Liver (tissue), 9 donors: Measurements from ENCODE around the gene DERL3. TPM values are rescaled to one million over a fixed set of nuclear protein-coding genes. Genes with fewer than 3 reads are reported as not detected.

ENCODE experiments used
- DNase-seq: peaks from one replicate; pipeline ENCODE4 v3.0.0-alpha.2; 2017; ENCODE audit warnings: low spot score
- H3K27ac ChIP-seq, 2 donors: one replicate each; pipeline ENCODE4 v1.7.0; 2013; ENCODE audit warnings: inconsistent platforms in 2 of 2, low read length in 2 of 2, control low read depth in 1 of 2, low read depth in 1 of 2, mild to moderate bottlenecking in 1 of 2
- H3K27me3 ChIP-seq, 4 donors: one replicate each; pipeline versions ENCODE4 v1.6.1 to v1.7.0; 2013; ENCODE audit warnings: low read length in 3 of 4, inconsistent platforms in 1 of 4, mild to moderate bottlenecking in 1 of 4, moderate library complexity in 1 of 4; ENCODE audit not compliant: control insufficient read depth in 4 of 4, insufficient read depth in 4 of 4
- H3K36me3 ChIP-seq, 4 donors: one replicate each; pipeline versions ENCODE4 v1.6.1 to v1.7.0; 2013; ENCODE audit warnings: low read length in 3 of 4, mild to moderate bottlenecking in 3 of 4, low read depth in 1 of 4, moderate library complexity in 1 of 4; ENCODE audit not compliant: control insufficient read depth in 4 of 4, insufficient read depth in 3 of 4
- H3K4me1 ChIP-seq, 4 donors: one replicate each; pipeline versions ENCODE4 v1.6.1 to v1.7.0; 2013; ENCODE audit warnings: low read length in 3 of 4, mild to moderate bottlenecking in 3 of 4, moderate library complexity in 1 of 4; ENCODE audit not compliant: control insufficient read depth in 4 of 4, insufficient read depth in 4 of 4
- H3K4me3 ChIP-seq, 3 donors: one replicate each; pipeline versions ENCODE4 v1.6.1 to v1.7.0; 2013; ENCODE audit warnings: low read length in 3 of 3, control low read depth in 1 of 3, low read depth in 1 of 3, mild to moderate bottlenecking in 1 of 3
- H3K9ac ChIP-seq, 2 donors: one replicate each; pipeline ENCODE4 v1.7.0; 2013; ENCODE audit warnings: low read length in 2 of 2, mild to moderate bottlenecking in 2 of 2, moderate library complexity in 2 of 2, control low read depth in 1 of 2, low read depth in 1 of 2
- H3K9me3 ChIP-seq, 4 donors: one replicate each; pipeline versions ENCODE4 v1.6.1 to v1.7.0; 2013; ENCODE audit warnings: low read length in 3 of 4; ENCODE audit not compliant: control insufficient read depth in 4 of 4
- EGR1 ChIP-seq, 2 donors: IDR thresholded peaks; 2 replicates each; pipeline ENCODE4 v1.6.1; 2016 to 2018; ENCODE audit warnings: antibody characterized with exemption in 2 of 2, low read depth in 2 of 2
- FOXA1 ChIP-seq: IDR thresholded peaks from 2 replicates; pipeline ENCODE4 v1.6.1; 2016; ENCODE audit warnings: antibody characterized with exemption
- FOXA2 ChIP-seq: IDR thresholded peaks from 2 replicates; pipeline ENCODE4 v1.6.1; 2016; ENCODE audit warnings: antibody characterized with exemption
- GABPA ChIP-seq, 2 donors: IDR thresholded peaks in 1 of 2; conservative IDR thresholded peaks in 1 of 2; 2 replicates each; pipeline ENCODE4 v1.6.1; 2016; ENCODE audit warnings: antibody characterized with exemption in 2 of 2, mild to moderate bottlenecking in 1 of 2, moderate library complexity in 1 of 2
- HNF4G ChIP-seq: IDR thresholded peaks from 2 replicates; pipeline ENCODE4 v1.6.1; 2016; ENCODE audit warnings: antibody characterized with exemption
- NR2F2 ChIP-seq: IDR thresholded peaks from 2 replicates; pipeline ENCODE4 v1.6.1; 2016; ENCODE audit warnings: antibody characterized with exemption
- RAD21 ChIP-seq, 2 donors: IDR thresholded peaks; 2 replicates each; pipeline ENCODE4 v1.6.1; 2016; ENCODE audit warnings: antibody characterized with exemption in 2 of 2, mild to moderate bottlenecking in 2 of 2
- RXRA ChIP-seq, 2 donors: IDR thresholded peaks; 2 replicates each; pipeline ENCODE4 v1.6.1; 2017 to 2018; ENCODE audit warnings: antibody characterized with exemption in 2 of 2, mild to moderate bottlenecking in 1 of 2
- SP1 ChIP-seq: IDR thresholded peaks from 2 replicates; pipeline ENCODE4 v1.6.1; 2018; ENCODE audit warnings: antibody characterized with exemption, mild to moderate bottlenecking
- TAF1 ChIP-seq: conservative IDR thresholded peaks from 2 replicates; pipeline ENCODE4 v1.6.1; 2016; ENCODE audit warnings: antibody characterized with exemption, mild to moderate bottlenecking
- YY1 ChIP-seq: IDR thresholded peaks from 2 replicates; pipeline ENCODE4 v1.6.1; 2016; ENCODE audit warnings: antibody characterized with exemption, mild to moderate bottlenecking
- WGBS: extraction: QIAGEN DNeasy Blood & Tissue Kit; methylation state at CpG from one replicate; pipeline ENCODE4 v1.1.7; 2013; 5-methylcytosine and 5-hydroxymethylcytosine counted together
- polyA plus RNA-seq, 2 donors: library from polyadenylated mRNA; stranded (reverse) in 1 of 2; unstranded in 1 of 2; fragments of 200-250 nt in 1 of 2; fragments of >200 nt in 1 of 2; fragmentation: Nextera tagmentation in 1 of 2; extraction: Ambion mirVana in 1 of 2; gene quantifications; one replicate each; pipeline versions ENCODE4 v1.2.1 to v1.2.3, GENCODE V29; 2013 to 2015
- total RNA-seq, 2 donors: library from RNA; depleted of rRNA; stranded (reverse); fragments of >200 nt; gene quantifications; one replicate each; pipeline ENCODE4 v1.2.3, GENCODE V29; 2014
- TF ChIP-seq, protein P1 (sequence below): fragments of 150-350 bp; IDR thresholded peaks from 2 replicates; pipeline ENCODE4 v1.5.1; 2017; ENCODE audit warnings: improper control_type of control experiment, low read depth, low read length; ENCODE audit not compliant: missing input control
- TF ChIP-seq, protein P2 (sequence below): IDR thresholded peaks from 2 replicates; pipeline ENCODE4 v1.6.1; 2016; ENCODE audit warnings: antibody characterized with exemption, mild to moderate bottlenecking
- TF ChIP-seq, protein P3 (sequence below): IDR thresholded peaks from 2 replicates; pipeline ENCODE4 v1.6.1; 2016; ENCODE audit warnings: antibody characterized with exemption
- TF ChIP-seq, protein P4 (sequence below): IDR thresholded peaks from 2 replicates; pipeline ENCODE4 v1.6.1; 2016; ENCODE audit warnings: antibody characterized with exemption
- TF ChIP-seq, protein P5 (sequence below): IDR thresholded peaks from 2 replicates; pipeline ENCODE4 v1.6.1; 2016; ENCODE audit warnings: antibody characterized with exemption
- donor health status: healthy.
- donor health status: healthy.
- donor health status: healthy.
- donor health status: healthy.
- donor health status: healthy.

Gene DERL3
- total and polyA plus RNA-seq, 4 donors = 1.0 to 9.3 (median 3.9) TPM

DNA sequence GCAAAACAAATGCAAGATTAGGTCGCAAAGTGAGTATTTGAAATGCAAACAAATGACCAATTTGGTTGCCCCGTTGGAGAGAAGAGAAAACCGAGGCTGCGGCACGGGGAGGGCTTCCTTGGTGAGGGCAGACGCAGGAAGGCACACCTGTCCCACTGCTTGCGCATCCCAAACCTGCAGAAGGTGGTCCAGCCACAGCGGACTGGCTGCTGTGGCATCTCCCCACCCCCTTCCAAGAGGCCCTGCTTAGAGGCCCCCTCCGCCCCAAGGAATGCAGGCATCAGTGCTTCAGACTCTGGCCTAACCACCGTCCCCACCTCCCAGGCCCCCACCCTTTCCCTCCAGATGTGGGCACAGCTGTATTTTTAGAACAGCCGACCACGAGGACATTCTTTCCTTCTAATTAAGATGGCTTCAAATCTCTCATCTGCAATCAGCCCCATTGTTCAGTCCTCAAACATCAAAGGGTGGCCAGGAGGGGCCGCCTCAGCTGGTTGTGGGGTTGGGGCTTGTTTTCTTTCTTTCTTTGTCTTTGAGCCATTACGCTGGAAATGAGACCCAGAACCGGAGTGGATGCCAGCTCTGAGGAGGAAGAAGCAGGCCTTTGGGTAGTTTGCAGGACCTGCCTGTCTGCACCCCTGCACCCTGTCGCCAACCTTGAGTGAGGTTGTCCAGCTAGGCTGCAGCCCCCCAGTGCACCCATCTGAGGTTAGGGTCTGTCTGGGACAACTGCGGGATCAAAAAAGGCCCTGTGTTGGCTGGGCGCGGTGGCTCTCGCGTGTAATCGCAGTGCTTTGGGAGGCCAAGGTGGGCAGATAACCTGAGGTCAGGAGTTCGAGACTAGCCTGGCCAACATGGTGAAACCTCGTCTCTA is 9.4 kb upstream of the DERL3 start:
- WGBS = 88% methylated on average over 24 of the region's 24 CpGs

More for the DNA sequence above, 9.4 kb upstream of the DERL3 start:
- H3K9ac ChIP-seq = no peak overlapping the region
- no peak overlapping the region for H3K27ac ChIP-seq
- H3K4me3 ChIP-seq = no peak overlapping the region
- H3K36me3 ChIP-seq = no peaks in the 10 kb centered on the region
- no peak for DNase-seq
- no peaks in the 10 kb centered on the region for H3K27me3 ChIP-seq
- TF ChIP-seq TAF1 (no peak), FOXA1 (no peak), RAD21 (IDR thresholded peaks at IDR 0.05) (no peak), NR2F2 (no peak), FOXA2 (no peak), GABPA (IDR thresholded peaks at IDR 0.05 in 1 of 2, conservative IDR thresholded peaks at IDR 0.05 in 1 of 2) (no peak), YY1 (no peak), SP1 (no peak), HNF4G (no peak), EGR1 (IDR thresholded peaks at IDR 0.05; ENCODE audit: low read depth in 2 of 2) (no peak), RXRA (IDR thresholded peaks at IDR 0.05) (no peak)
- TF ChIP-seq, protein P1, sequence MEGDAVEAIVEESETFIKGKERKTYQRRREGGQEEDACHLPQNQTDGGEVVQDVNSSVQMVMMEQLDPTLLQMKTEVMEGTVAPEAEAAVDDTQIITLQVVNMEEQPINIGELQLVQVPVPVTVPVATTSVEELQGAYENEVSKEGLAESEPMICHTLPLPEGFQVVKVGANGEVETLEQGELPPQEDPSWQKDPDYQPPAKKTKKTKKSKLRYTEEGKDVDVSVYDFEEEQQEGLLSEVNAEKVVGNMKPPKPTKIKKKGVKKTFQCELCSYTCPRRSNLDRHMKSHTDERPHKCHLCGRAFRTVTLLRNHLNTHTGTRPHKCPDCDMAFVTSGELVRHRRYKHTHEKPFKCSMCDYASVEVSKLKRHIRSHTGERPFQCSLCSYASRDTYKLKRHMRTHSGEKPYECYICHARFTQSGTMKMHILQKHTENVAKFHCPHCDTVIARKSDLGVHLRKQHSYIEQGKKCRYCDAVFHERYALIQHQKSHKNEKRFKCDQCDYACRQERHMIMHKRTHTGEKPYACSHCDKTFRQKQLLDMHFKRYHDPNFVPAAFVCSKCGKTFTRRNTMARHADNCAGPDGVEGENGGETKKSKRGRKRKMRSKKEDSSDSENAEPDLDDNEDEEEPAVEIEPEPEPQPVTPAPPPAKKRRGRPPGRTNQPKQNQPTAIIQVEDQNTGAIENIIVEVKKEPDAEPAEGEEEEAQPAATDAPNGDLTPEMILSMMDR = no peak
- TF ChIP-seq, protein P2, sequence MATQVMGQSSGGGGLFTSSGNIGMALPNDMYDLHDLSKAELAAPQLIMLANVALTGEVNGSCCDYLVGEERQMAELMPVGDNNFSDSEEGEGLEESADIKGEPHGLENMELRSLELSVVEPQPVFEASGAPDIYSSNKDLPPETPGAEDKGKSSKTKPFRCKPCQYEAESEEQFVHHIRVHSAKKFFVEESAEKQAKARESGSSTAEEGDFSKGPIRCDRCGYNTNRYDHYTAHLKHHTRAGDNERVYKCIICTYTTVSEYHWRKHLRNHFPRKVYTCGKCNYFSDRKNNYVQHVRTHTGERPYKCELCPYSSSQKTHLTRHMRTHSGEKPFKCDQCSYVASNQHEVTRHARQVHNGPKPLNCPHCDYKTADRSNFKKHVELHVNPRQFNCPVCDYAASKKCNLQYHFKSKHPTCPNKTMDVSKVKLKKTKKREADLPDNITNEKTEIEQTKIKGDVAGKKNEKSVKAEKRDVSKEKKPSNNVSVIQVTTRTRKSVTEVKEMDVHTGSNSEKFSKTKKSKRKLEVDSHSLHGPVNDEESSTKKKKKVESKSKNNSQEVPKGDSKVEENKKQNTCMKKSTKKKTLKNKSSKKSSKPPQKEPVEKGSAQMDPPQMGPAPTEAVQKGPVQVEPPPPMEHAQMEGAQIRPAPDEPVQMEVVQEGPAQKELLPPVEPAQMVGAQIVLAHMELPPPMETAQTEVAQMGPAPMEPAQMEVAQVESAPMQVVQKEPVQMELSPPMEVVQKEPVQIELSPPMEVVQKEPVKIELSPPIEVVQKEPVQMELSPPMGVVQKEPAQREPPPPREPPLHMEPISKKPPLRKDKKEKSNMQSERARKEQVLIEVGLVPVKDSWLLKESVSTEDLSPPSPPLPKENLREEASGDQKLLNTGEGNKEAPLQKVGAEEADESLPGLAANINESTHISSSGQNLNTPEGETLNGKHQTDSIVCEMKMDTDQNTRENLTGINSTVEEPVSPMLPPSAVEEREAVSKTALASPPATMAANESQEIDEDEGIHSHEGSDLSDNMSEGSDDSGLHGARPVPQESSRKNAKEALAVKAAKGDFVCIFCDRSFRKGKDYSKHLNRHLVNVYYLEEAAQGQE = no peak
- TF ChIP-seq, protein P3, sequence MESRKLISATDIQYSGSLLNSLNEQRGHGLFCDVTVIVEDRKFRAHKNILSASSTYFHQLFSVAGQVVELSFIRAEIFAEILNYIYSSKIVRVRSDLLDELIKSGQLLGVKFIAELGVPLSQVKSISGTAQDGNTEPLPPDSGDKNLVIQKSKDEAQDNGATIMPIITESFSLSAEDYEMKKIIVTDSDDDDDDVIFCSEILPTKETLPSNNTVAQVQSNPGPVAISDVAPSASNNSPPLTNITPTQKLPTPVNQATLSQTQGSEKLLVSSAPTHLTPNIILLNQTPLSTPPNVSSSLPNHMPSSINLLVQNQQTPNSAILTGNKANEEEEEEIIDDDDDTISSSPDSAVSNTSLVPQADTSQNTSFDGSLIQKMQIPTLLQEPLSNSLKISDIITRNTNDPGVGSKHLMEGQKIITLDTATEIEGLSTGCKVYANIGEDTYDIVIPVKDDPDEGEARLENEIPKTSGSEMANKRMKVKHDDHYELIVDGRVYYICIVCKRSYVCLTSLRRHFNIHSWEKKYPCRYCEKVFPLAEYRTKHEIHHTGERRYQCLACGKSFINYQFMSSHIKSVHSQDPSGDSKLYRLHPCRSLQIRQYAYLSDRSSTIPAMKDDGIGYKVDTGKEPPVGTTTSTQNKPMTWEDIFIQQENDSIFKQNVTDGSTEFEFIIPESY = no peak
- TF ChIP-seq, protein P4, sequence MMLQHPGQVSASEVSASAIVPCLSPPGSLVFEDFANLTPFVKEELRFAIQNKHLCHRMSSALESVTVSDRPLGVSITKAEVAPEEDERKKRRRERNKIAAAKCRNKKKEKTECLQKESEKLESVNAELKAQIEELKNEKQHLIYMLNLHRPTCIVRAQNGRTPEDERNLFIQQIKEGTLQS = no peak
- TF ChIP-seq, protein P5, sequence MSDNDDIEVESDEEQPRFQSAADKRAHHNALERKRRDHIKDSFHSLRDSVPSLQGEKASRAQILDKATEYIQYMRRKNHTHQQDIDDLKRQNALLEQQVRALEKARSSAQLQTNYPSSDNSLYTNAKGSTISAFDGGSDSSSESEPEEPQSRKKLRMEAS = no peak
- H3K9me3 ChIP-seq = no peaks in the 10 kb centered on the region
- H3K4me1 ChIP-seq = peaks cover 2 to 15% (median 7%) of the 10 kb centered on the region in 4 donors
